ENCODE data around the gene INKA1.

DNA sequence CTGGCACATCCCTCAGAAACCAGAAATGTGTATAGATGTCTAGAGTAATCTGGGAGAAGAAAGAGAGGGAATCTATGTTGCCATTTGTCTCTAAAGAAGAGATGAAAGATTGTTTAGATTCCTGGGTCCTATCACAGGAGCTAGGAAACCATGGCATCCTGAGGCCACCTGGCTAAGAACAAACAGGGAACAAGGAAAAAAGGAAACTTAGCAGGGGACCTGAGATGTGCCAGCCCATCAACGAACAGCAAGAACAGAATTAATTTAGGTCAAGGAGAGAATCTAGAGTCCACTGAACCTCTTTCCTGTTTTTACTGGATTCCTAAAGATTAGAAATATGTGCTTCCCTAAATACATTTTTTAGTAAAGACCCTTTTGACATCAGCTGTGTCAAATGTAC is 47.0 kb upstream of the INKA1 start:
- no peak for TF ChIP-seq CTCF (conservative IDR thresholded peaks at IDR 0.05; ENCODE audit: low read depth, low read length)
- TF ChIP-seq EZH2 (IDR thresholded peaks at IDR 0.05; ENCODE audit: low read length, unreplicated experiment) = no peak

Measured in PC-3 (cell line).